Activated CD4-positive, alpha-beta T cell treated with anti-CD3 and anti-CD28 coated beads, Interleukin-2, amount 50 U/mL, for 48 hours (primary cell): ENCODE measurements around the gene ZFY.
"Not testable (repeated sequence)": the region's sequence is repeated elsewhere in the genome, so short reads cannot be mapped to it uniquely, and the experiment has no call there.

Experiments used
- DNase-seq, 2 experiments: peaks; one replicate each; pipeline ENCODE4 v3.0.0-alpha.2; 2020

Gene ZFY

DNA sequence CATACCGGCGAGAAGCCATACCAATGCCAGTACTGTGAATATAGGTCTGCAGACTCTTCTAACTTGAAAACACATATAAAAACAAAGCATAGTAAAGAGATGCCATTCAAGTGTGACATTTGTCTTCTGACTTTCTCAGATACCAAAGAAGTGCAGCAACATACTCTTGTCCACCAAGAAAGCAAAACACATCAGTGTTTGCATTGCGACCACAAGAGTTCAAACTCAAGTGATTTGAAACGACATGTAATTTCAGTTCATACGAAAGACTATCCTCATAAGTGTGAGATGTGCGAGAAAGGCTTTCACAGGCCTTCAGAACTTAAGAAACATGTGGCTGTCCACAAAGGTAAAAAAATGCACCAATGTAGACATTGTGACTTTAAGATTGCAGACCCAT is 44.1 kb downstream of the ZFY start:
- DNase-seq = no peak

DNA sequence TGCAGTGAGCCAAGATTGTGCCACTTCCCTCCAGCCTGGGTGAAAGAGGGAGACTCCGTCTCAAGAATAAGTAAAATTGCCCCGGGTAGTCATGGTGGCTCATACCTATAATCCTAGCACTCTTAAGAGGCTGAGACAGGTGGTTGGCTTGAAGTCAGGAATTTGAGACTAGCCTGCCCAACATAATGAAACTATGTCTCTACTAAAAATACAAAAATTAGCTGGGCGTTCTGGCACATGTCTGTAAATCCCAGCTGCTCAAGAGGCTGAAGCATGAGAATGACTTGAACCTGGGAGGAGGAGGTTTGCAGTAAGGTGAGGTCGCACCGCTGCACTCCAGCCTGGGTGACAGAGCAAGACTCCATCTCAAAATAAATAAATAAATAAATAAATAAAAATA is 49.3 kb downstream of the ZFY start:
- no peak for DNase-seq

DNA sequence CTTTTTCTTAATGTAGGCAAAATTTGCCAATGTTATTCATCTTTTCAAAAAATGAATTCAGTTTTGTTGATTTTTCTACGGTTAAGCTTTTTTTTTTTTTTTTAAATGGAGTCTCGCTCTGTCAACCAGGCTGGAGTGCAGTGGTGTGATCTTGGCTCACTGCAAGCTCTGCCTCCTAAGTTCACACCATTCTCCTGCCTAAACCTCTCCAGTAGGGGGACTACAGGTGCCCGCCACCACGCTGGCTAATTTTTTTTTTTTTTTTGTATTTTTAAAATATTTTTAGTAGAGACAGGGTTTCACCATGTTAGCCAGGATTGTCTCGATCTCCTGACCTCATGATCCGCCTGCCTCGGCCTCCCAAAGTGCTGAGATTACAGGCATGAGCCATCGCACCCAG is 52.0 kb downstream of the ZFY start:
- DNase-seq = not testable (repeated sequence)

DNA sequence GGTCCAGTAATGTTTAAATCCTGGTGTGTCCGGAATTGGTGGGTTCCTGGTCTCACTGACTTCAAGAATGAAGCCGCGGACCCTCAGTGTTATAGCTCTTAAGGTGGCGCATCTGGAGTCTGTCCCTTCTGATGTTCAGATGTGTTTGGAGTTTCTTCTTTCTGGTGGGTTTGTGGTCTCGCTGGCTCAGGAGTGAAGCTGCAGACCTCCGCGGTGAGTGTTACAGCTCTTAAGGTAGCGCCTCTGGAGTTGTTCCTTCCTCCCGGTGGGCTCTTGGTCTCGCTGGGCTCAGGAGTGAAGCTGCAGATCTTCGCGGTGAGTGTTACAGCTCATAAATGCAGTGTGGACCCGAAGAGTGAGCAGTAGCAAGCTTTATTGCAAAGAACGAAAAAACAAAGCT is 62.2 kb downstream of the ZFY start:
- not testable (repeated sequence) for DNase-seq

DNA sequence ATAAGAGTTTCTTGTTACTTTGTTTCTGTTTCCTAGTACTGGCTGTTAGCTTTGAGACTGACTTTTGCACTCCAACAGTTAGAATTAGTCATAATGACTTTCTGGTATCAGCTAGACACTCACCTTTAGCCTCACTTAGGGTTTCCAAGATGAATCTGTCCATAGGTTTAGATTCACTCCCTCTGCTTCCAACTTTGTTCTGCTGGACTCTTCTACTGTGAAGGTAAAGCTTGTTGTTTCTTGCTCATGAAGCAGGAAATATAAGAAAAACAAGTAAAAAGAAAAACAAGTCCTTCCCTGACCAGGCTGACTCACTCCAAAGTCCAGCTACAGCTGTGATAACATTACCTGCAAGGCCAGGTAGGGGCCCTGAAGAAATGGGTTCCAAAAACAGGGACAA is 67.0 kb downstream of the ZFY start:
- DNase-seq = no peak

DNA sequence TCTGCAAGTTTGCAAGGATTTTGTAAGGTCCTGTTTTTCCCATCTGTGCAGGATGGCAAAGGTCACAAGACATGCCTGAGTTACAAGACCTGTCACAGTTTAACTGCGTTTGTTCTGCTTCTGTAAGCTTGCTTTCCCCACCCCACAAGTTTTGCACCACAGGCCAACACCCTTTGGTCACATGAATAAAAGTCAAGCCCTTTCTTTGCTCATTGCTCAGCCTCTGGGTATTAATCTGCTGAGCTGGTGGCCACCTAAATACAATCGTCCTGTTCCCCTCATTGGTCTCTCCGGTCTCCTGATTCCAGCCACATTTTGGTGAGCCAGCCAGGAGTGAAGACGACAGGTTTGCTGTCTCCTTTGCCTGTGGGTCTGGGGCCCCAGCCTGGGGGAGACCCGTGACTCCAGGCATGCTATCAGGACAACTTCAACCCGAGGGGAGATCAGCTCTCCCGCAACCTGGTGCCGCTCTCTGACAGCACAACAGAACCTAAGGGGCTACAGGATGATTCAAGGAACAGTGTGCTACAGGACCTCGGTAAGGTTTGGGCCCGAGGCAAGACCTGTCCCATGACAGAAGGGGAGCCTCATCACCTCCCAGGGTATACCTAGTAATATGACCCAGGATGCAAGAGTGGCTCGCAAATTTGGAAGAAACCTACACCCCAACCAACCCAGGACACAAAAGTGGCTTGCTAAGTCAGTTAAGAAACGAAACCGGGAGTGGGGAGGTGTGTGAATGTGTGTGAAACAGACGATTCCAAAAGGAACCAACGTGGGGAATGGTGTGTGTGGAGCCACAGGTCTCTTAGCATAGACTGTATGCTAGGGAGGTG is 67.7 kb downstream of the ZFY start:
- DNase-seq = peak in 1 of 2 experiments; percentile 12

DNA sequence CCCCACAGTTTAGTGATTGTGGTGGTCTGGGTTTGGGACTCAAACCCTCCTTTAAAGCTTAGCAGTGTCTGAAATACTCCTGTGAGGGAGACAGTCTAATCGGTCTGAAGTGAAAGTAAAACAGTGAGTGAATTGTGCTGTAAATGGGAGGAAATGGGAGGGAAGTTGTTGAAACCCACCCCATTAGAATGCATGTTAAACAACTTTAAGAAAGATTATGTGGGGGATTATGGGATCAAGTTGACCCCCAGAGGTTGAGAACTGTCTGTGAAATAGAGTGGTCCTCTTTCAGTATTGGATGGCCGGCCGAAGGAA is 68.3 kb downstream of the ZFY start:
- DNase-seq = no peak

DNA sequence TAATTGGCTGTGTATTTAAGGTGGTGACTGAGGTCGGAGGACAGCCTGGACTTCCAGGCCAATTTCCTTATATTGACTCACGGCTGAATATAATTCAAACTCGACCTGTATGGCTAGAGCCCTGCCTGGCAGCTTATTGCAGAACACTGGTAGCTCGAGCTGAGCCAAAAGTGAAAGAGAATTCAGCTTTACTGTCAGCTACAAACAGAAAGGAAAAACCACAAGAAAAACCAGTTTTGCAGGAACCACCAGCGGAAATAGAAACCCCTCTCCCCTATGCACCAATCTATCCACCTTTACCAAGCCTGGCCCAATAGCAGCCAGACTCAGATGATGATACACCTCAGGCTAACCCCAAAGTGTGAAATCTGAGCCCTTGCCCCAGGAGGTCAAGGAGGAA is 68.7 kb downstream of the ZFY start:
- peak in 1 of 2 experiments; percentile 9 for DNase-seq

DNA sequence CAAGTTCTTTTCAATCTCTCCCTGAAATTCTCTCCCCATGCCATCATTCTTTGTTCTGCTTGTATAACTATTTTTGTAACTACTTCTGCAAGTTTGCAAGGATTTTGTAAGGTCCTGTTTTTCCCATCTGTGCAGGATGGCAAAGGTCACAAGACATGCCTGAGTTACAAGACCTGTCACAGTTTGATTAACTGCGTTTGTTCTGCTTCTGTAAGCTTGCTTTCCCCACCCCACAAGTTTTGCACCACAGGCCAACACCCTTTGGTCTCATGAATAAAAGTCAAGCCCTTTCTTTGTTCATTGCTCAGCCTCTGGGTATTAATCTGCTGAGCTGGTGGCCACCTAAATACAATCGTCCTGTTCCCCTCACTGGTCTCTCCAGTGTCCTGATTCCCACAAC is 70.8 kb downstream of the ZFY start:
- DNase-seq = not testable (repeated sequence)

DNA sequence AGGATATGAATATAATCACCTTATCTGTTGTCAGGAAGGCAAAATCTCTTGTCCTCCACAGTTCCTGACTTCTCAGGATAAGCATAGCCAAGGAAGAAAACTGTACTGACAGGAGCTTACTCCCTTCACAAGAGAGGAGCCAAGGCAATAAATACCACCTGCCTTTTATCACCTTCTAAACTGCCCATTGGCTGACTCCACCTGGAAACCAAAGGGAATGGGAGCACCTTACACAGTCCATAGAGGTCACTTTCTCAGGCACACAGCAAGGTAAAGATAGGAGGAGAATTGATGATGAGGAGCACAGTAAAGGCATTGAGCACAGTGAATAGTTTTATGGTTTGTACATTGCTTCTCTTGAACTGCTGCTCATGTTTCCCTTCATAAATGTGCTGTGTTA is 72.8 kb downstream of the ZFY start:
- DNase-seq = no peak

DNA sequence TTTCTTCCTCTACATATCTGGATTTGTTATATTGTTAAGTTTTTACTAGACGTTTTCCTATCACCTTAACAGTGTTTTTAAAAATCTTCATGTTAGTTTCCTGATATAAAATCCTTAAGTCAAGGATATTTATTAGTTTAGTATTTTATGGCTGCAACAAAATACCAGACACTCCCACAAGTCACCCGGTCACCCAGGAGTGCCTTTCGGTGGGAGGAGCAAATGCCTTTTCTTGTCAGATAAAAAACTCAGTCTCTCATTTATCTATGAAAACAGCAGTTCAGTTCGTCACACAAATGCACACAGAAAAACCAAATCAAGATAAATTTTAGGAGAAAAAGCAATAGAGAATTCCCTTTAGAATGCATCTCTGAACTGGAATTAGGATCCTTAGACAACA is 77.0 kb downstream of the ZFY start:
- no peak for DNase-seq

DNA sequence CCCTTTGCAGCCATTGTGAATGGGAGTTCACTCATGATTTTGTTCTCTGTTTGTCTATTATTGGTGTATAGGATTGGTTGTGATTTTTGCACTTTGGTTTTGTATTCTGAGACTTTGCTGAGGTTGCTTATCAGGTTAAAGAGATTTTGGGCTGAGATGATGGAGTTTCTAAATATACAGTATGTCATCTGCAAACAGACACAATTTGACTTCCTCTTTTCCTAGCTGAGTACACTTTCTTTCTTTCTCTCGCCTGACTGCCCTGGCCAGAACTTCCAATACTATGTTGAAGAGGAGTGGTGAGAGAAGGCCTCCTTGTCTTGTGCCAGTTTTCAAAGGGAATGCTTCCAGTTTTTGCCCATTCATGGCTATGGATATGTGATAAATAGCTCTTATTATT is 81.4 kb downstream of the ZFY start:
- DNase-seq = no peak

DNA sequence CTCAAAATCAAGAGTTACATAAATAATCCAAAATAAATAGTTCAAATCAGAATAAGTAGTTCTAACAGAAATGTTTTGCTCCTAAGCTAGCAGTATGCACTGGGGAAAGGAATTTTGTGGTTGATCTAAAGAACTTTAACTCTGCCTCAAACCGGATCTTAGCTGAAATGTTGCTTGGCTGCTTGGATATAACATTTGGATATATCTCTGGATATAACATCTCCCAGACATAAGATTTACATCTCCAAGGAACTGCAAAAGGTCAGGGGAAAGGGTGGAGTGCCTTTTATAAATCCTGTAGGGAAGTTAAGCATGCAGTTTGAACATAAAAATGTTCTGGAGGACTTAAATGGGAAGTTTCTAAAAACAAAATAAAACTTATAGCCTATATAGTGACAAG is 83.4 kb downstream of the ZFY start:
- no peak for DNase-seq

DNA sequence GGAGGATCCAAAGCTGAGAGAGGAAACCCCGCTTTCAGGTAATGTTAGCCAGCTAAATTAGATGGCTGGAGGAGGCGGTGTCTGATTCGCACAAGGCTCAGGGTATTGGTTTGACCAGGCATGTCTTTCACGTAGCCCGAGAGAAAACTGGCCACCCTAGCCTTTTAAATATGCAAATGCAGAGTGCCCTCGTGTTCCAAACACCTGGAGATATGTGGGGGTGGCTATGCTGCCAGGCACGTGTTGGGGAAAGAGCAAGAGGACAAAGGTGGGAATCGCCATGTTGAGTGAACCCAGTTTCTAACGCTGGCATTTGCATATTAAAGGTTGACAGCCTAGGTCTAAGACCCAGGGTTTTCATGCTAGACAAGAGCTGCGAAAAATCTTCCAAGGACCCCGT is 84.4 kb downstream of the ZFY start:
- DNase-seq = no peak

DNA sequence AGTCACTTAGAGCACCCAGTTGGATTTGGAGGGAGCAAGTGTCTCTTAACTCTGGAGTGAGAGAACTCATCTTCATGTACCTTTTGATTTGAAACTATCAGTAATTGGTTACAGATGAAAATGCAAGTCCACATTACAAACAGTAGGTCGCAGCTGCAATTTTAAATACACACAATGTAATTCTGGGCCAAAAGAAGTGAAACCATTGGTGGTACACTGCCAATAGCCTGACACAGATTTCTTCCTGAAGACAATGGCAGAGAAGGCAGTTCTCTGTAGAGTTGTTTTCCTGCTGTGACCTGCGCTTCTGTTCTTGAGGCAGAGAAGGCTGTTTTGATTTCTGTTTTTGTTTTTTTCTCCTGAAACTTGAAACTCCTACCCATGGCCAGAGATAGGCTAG is 86.0 kb downstream of the ZFY start:
- DNase-seq = no peak

DNA sequence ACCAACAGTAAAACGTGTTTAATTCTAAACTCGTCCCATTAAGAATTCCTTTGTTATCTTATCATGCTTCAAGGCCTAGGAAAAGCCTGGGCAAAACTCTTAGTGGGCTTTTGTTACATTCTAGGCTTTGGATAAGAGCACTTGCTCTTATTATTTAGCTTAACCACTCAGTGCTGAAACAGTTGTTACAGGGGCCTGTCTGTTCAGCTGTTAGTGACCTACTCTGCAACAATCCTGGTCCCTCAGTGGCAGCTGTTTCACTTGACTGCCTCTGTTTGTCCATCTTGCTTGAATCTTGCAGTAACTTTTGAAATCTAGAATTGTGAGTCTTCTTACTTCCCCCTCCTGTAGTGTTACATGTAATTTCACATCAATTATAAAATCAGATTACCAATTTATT is 88.4 kb downstream of the ZFY start:
- DNase-seq = no peak

DNA sequence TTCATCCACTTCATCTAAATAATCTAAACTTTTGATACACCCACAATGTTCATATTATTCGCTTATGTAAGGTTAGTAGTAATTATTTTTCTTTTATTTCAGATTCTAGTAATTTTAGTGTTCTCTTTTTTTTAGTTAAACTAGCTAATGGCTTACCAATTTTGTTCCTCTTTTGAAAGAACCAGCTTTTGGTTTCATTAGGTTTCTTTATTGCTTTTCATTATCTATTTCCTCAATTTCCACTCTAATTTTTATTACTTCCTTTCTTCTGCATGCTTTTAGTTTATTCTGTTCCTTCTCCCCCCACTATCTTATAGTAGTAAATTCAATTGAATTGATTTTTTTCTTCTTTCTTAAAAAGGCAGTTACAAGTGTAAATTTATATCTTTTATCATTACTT is 90.2 kb downstream of the ZFY start:
- DNase-seq = no peak
